Fibroblast of peridontal ligament (primary cell): ENCODE measurements around the gene PHF1.
"Not testable (repeated sequence)": the region's sequence is repeated elsewhere in the genome, so short reads cannot be mapped to it uniquely, and the experiment has no call there.

ENCODE experiments used
- DNase-seq: peaks from one replicate; pipeline ENCODE4 v3.0.0-alpha.2; 2010; ENCODE audit errors: extremely low read depth

The PHF1 gene

DNA sequence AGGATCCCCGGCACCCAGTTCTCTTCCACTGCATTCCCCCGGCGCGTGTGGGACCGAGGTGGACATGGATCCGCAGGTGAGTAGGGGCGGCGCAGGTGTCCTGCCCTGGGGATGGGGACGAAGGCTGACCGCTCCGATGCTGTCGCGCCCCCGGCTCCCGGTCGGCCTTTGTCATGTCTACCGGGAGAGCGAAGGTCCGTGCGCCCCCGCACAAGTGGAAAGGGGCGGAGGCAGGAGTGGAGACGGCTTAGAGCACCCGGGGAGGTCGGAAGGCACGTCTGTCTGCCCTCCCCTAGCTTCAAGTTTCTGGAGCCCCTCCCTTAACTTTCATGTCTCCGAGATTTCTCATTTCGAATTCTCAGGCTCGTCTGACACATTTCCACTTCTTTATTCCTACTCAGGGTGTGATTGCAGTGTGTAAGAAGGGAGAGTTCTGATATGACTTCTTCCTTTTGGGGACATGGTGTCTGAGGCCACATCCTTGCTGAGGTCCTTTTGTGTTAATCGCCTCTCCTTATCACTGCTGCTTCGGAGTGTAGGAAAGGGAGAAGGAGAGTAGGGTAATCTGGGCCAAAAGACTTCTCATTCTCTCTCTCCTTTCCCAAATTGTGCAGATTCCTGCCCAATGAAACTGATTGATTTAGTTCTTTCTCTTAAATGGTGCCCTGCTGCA, 18.8 kb upstream of the PHF1 start:
- no peak for DNase-seq

DNA sequence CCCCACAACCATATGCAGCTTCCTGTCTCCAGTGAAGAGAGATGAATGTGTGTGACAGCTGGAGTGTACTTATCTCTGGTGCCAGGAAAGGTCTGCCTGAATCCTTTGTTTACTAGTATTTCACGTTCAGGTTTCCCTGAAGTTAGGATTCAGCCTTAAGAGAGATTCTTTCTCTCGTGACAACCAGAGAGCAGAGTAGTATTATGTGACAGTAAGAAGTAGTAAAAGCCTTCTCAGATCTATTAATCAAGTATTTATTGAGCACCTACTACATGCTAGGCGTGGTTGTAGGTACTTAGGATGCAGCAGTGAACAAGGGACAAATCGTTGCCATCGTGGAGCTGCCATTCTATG, 18.2 kb upstream of the PHF1 start:
- DNase-seq: no peak

DNA sequence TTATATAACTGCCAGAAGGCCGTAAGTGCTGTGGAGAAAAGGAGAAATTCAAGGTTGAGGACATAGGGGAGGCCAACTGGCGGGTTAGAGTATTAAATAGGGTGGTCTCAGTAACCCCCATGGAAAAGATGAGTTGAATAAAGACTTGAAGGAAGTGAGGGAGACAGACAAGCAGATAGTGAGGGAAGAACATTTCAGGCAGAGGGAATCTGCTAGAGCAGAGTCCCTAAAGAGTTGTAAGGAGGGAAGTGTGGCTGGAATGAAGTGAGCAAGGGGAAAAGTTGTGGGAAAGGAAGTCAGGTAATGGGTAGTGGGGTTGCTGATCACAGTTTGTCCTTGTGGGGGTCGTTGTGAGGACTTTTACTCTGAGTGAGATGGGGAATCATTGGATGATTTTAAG, 17.8 kb upstream of the PHF1 start:
- no peak for DNase-seq

DNA sequence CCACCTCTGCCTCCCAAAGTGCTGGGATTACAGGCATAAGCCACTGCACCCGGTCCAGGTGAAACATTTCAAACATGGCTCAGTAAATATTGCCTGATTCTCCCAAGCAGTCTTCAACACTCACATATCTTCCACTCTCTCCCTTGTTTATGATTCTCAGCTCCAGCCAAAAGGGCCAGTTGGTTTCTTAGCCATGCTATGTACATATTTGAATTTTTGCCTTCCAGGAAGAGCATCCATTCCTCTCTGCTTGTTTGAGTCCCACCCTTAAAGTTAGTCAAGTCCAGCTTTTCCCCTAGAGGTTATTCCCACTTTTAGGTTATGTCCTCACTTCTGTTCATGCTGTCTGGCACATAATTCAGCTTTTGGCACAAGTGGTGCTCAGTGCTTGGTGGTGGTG, 13.3 kb upstream of the PHF1 start:
- DNase-seq: no peak

DNA sequence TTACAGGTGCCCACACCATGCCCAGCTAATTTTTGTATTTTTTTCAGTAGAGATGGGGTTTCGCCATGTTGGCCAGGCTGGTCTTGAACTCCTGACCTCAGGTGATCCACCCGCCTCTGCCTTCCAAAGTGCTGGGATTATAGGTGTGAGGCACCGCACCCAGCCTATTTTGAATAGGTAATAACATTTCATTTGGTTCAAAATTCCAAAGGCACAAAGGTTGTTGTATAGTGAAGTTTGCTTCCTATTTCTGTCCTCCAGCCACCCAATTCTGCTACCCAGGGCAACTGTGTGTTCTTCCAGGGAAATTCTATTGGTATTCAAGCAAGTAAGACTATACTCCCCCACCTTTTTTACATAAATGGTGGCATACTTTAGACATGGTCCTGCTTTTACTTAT, 12.2 kb upstream of the PHF1 start:
- not testable (repeated sequence) for DNase-seq

DNA sequence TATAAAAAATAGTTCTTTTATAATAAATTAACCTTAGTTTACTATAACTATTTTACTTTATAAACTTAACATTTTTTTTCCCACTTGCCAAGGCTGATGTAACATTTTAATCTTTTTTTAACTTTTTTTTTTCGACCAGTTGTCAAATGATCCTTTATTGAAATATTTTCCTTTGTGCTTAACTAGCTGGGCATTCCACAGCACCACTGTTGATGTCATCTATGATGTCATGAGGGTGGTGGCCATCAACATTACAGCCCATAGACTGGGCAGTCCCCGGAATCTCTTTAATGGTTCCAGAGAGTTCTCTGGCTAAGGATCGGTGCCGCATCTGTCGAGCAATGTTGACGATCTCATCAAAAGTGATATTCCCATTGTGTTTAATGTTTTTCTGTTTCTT, 10.9 kb upstream of the PHF1 start:
- DNase-seq: not testable (repeated sequence)

DNA sequence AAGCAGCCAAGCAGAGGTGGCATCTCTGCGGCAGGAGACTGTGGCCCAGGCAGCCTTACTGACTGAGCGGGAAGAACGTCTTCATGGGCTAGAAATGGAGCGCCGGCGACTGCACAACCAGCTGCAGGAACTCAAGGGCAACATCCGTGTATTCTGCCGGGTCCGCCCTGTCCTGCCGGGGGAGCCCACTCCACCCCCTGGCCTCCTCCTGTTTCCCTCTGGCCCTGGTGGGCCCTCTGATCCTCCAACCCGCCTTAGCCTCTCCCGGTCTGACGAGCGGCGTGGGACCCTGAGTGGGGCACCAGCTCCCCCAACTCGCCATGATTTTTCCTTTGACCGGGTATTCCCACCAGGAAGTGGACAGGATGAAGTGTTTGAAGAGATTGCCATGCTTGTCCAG, 5.9 kb upstream of the PHF1 start:
- DNase-seq: no peak

DNA sequence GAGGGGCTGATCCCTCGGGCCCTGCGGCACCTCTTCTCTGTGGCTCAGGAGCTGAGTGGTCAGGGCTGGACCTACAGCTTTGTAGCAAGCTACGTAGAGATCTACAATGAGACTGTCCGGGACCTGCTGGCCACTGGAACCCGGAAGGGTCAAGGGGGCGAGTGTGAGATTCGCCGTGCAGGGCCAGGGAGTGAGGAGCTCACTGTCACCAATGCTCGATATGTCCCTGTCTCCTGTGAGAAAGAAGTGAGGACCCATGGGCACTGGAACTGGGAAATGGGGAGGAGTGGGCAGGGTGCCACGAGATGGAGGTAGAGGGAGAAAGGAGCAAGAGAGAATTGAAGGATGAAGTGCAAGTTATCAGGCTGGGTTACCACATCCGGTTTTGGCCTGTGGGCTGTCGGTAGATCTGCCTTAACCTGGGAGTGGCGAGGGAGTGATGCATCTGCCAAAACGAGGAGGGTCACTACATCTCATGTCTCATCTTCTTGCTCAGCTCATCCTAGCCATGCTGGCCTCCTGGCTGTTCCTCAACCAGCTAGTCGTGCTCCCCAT, 5.4 kb upstream of the PHF1 start:
- DNase-seq: no peak

DNA sequence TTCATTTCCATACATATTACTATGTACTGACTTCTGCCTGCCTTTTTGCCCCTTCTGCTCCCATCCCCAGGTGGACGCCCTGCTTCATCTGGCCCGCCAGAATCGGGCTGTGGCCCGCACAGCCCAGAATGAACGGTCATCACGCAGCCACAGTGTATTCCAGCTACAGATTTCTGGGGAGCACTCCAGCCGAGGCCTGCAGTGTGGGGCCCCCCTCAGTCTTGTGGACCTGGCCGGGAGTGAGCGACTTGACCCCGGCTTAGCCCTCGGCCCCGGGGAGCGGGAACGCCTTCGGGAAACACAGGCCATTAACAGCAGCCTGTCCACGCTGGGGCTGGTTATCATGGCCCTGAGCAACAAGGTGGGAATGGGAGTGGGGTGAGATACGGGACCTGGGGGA, 4.7 kb upstream of the PHF1 start:
- no peak for DNase-seq

DNA sequence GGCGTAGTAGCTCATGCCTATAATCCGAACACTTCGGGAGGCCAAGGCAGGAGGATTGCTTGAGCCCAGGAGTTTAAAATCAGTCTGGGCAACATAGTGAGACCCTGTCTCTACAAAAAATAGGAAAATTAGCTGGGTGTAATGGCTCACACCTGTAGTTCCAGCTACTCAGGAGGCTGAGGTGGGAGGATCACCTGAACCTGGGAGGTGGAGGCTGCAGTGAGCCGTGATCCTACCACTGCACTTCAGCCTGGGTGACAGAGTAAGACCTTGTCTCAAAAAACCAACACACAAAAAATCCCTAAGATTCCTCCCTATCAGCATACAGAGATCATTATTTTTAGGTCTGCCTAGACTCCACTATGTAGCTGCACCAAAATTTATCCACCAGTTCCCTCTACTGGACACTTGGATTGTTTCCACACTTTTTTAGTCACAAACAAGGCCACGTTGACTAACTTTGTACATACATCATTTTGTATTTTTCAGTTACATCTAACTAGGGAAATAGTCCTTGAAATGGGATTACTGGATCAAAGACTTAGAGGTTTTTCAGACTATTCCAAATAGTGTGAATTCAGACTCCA, 3.6 kb upstream of the PHF1 start:
- peak; percentile 86 for DNase-seq

DNA sequence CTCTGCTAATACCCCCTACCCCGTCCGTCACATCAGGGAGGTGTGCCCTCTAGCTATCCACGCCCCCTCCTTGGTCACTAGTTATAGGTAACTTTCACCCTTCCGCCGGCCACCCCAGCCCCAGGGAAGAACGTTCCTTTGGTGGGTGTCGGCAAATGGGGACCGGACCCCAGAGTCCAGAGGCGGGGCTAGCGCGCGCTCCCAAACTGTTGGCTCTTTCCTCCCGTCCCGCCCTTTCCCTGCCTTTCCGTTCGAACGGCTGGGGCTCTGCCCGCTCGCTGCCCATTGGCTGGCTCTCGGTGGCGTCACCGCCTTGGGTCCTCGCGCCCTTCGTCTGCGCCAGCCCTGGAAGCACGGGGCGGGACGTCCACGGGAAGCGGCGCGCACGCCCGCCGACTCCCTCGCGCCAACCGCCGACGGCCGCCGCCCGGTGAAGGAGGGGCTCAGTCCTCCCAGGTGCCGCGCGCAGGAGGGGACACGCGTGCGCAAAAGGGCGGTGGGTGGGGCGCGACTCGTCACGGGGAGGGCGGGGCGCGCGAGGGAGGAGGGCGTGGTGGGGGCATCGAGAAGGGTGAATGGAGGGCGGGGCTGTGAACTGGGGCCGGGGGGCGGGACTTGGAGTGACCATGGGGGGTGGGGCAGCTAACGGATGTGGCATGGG, 634 bp upstream of the PHF1 start:
- DNase-seq: peak; percentile 95

DNA sequence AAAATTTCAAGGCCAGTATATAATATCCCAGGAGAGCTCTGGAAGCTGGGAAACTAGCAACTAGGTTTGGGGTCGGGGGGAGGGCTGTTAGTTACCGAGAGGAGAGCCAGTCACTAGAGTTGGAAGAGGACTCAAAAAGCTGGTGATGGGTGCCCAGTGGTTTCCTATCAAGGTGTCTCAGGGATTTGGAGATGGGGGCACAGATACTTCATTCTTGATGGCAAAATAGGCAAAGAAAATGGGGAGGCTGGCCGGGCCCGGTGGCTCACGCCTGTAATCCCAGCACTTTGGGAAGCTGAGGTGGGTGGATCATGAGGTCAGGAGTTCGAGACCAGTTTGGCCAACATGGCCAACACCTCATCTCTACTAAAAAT, 805 bp downstream of the PHF1 start:
- no peak for DNase-seq

DNA sequence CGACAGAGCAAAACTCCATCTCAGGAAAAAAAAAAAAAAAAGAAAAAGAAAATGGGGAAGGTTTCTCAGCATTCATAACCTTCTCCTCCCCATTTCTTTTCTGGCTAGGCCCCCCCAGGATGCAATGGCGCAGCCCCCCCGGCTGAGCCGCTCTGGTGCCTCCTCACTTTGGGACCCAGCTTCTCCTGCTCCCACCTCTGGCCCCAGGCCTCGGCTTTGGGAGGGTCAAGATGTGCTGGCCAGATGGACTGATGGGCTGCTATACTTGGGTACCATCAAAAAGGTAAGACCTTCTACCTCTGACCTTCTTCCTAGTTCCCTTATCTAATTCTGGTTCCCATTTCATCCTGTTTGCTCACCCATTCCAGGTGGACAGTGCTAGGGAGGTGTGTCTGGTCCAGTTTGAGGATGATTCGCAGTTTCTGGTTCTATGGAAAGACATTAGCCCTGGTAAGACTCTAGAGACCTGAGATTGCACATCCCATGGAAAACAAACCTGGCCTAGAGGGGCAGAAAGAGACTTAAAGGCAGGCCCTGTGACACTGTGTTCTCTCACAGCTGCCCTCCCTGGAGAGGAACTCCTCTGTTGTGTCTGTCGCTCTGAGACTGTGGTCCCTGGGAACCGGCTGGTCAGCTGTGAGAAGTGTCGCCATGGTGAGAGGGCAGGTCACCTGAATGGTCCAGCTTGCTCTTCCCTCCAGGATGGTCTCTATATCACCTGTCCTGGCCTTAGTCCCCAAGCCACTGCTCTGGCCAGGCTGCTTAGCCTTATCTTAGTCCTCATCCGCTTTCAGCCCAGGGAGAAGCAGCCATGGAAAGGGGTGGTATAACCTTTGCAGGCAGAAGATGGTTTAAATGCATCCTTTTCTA, 1.6 kb downstream of the PHF1 start:
- no peak for DNase-seq

DNA sequence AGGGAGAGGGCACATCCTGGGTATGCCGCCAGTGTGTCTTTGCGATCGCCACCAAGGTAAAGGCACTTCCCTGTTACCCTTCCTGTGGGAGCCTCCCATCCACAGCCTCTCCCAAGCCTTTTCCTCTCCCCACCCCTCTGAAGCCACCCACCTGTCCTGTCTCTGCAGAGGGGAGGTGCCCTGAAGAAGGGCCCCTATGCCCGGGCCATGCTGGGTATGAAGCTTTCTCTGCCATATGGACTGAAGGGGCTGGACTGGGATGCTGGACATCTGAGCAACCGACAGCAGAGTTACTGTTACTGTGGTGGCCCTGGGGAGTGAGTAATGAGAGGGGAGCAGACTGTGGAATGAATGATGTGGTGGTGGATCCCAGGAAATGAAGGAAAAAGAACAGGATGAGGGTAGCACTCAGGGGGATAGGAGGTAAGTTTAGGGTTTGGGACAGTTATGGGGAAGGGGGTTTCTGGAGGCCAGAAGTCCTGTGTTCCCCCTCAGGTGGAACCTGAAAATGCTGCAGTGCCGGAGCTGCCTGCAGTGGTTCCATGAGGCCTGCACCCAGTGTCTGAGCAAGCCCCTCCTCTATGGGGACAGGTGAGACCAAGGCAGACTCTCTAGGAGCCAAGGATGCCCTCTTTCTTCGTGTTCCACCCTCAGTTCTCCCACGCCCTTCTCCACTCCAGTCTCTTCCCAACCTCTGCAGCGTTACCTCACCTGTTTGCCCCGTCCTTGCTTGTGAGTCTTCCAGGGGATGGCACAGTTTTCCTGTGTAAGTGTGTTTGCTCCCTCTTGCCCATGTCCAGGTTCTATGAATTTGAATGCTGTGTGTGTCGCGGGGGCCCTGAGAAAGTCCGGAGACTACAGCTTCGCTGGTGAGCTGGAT, 2.7 kb downstream of the PHF1 start:
- no peak for DNase-seq

DNA sequence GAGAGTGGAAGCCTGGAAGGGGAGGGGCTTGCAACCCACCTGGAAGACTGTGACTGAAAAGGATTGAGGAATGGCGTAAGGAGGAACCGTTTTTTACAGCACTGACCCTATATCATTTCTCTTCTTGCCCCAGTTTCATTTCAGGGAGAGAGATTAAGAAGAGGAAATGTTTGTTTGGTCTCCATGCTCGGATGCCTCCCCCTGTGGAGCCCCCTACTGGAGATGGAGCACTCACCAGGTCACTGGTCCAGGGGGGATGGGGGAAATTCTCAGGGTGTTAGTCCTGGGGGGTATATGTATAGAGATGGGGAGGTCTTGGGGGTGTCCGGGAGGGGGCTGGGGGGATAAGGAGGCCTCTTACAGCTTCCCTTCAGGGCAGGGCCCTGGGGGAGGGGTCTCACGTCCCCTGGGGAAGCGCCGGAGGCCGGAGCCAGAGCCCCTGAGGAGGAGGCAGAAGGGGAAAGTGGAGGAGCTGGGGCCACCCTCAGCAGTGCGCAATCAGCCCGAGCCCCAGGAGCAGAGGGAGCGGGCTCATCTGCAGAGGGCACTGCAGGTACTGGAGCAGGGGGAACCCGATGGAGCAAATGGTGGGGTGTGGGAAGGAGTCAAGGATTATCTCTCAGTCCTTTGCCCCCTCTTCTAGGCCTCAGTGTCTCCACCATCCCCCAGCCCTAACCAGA, 3.9 kb downstream of the PHF1 start:
- DNase-seq: no peak

DNA sequence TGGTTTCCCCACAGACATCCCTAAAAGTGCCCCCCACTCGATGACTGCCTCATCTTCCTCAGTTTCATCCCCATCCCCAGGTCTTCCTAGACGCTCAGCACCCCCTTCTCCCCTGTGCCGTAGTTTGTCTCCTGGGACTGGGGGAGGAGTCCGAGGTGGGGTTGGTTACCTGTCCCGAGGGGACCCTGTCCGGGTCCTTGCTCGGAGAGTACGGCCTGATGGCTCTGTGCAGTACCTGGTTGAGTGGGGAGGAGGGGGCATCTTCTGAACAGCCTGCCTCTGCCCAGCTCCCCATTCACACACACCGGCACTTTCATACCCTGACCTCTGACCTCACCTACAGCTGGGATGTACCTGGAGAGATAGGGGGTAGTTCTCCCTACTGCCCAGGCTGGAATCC, 5.0 kb downstream of the PHF1 start:
- no peak for DNase-seq

DNA sequence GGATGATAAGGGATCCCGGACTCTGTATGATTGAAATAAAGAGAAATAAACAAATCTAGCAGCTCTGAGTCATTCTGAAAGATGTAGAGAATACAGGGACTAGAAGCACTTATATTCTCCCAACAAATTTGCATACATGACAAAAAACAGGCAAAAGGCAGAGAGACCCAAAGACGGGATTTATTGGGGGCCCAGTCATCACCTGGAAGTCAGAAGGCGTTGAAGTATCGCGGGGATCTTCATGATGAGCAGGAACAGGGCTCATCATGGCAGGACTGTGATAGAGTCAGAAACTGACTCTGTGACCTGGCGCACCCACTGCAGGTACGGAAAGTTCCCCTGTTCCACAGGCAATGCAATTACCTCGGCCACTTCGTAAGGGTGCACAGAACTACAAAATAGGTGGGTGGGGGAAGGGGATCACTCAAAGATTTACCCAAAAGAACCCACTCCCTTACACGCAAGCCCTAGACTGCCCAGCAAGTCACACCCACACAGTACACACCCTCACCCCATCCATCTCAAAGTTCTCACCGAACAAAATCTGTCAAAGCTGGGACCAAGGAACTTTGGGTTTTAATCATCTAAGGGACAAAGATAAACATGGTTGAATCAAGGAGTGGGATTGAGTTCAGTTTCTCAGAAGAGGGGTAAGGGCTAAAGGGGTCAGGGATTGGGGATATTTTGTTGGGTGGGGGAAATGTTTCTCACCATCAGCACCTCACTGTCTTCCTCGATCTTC, 5.7 kb downstream of the PHF1 start:
- no peak for DNase-seq

DNA sequence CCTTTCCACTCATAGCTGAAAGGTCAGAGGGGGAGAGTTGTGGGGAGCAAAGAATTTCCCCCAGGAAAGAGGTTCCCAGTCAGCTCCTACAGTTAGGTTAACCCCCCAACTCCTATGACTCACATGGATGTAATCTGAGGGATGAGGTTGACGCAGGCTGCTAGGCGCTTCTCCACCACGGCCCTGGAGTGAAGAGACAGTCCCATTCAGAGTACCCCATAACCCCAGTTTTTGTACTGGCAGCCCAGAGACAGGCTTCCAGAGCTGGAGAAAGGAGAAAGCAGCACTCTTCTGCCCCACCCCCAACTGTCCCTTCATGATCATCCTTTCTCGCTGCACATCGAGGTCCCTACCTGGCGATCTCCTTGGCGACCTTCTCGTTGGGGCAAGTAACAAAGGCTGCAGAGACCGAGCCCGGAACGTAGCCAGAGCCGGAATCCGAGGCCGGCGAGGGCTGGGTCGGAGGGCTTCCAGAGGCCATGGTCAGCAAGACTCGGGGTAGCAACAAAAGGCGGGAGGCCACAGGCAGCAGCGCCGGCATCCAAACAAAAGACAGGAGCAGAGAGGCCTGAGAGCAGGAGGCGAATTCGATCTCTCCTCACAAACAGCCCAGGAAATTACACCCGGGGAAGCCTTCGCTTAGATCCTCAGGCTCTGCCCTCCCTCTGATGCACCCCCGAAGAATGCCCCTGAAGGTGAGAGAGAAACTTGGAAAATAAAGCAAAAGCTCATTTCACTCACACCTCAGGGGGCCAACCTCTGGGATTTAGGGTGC, 6.5 kb downstream of the PHF1 start:
- DNase-seq: peak; percentile 79
